A673 (cell line): ENCODE data around the gene NOSIP. TPM values are rescaled to one million over a fixed set of nuclear protein-coding genes. Genes with fewer than 3 reads are reported as not detected.

Experiments
- BruUV-seq: library from RNA; stranded (reverse); fragments of 400-500 nt; replicated peaks from 2 replicates; lab custom pipeline; 2021; lab: Mats Ljungman, UMichigan
- CTCF ChIA-PET: fragments of 300-600 bp; sonication (Branson Sonifier 250); formaldehyde crosslinking; loops from one replicate; lab custom pipeline; 2022; ENCODE audit warnings: antibody characterized with exemption; lab: Charles Lee
- POLR2A ChIA-PET: fragments of 300-600 bp; sonication (Branson Sonifier 250); formaldehyde crosslinking; loops from one replicate; lab custom pipeline; 2022; ENCODE audit warnings: antibody characterized with exemption; ENCODE audit not compliant: low non-redundant PET; lab: Charles Lee
- DNase-seq: peaks from one replicate; pipeline ENCODE4 v3.0.0-alpha.2; 2015; ENCODE audit warnings: low spot score
- H3K27ac ChIP-seq: fragments of 200-600 bp; sonication (generic); 2 replicates; pipeline ENCODE4 v1.5.1; 2016; ENCODE audit warnings: mixed run types, low read depth, mild to moderate bottlenecking, mixed read lengths, antibody characterized with exemption, low read length; ENCODE audit not compliant: poor library complexity, severe bottlenecking
- H3K27me3 ChIP-seq: fragments of 200-600 bp; sonication (generic); replicated peaks from 2 replicates; pipeline ENCODE4 v1.6.1; 2017; ENCODE audit warnings: mixed run types, low read depth, mild to moderate bottlenecking, mixed read lengths, antibody characterized with exemption, low read length; ENCODE audit not compliant: insufficient read depth, poor library complexity
- H3K36me3 ChIP-seq: fragments of 200-600 bp; sonication (generic); 2 replicates; pipeline ENCODE4 v1.6.1; 2016; ENCODE audit warnings: mixed run types, mild to moderate bottlenecking, mixed read lengths, antibody characterized with exemption, low read length; ENCODE audit not compliant: insufficient read depth, poor library complexity, severe bottlenecking
- H3K4me1 ChIP-seq: fragments of 200-600 bp; sonication (generic); 2 replicates; pipeline ENCODE4 v1.6.1; 2017; ENCODE audit warnings: mixed run types, mild to moderate bottlenecking, mixed read lengths, antibody characterized with exemption, low read length; ENCODE audit not compliant: insufficient read depth, poor library complexity, severe bottlenecking
- H3K4me3 ChIP-seq: fragments of 200-600 bp; sonication (generic); 2 replicates; pipeline ENCODE4 v1.5.1; 2016; ENCODE audit warnings: low read depth, mixed run types, mild to moderate bottlenecking, mixed read lengths, low read length; ENCODE audit not compliant: poor library complexity, severe bottlenecking
- H3K9me3 ChIP-seq: fragments of 200-600 bp; sonication (generic); 2 replicates; pipeline ENCODE4 v1.6.1; 2016; ENCODE audit warnings: mixed run types, low read depth, mild to moderate bottlenecking, mixed read lengths, antibody characterized with exemption, low read length; ENCODE audit not compliant: poor library complexity, severe bottlenecking
- CTCF ChIP-seq: fragments of 300-800, 200-600 bp; sonication (generic); conservative IDR thresholded peaks from 2 replicates; pipeline ENCODE4 v1.5.1; 2017; ENCODE audit warnings: low read depth, mild to moderate bottlenecking, antibody characterized with exemption, low read length, moderate library complexity, mixed read lengths
- EZH2 ChIP-seq: fragments of 200-600 bp; sonication (generic); IDR thresholded peaks from 2 replicates; pipeline ENCODE4 v1.6.1; 2017; ENCODE audit warnings: borderline replicate concordance, low read depth, mild to moderate bottlenecking, mixed read lengths, antibody characterized with exemption, low read length; ENCODE audit not compliant: poor library complexity, severe bottlenecking
- intact Hi-C: fragments of 100-400 bp; cut with micrococcal nuclease; formaldehyde crosslinking; loops from one replicate; pipeline ENCODE4 v1.10.0; 2022; ENCODE audit not compliant: unreplicated experiment
- total RNA-seq: library from RNA; stranded (reverse); gene quantifications from 2 replicates; pipeline ENCODE4 v1.2.3, GENCODE V29; 2021

The NOSIP gene
- total RNA-seq, 1 experiment from 2014 or later, result 178 TPM

DNA sequence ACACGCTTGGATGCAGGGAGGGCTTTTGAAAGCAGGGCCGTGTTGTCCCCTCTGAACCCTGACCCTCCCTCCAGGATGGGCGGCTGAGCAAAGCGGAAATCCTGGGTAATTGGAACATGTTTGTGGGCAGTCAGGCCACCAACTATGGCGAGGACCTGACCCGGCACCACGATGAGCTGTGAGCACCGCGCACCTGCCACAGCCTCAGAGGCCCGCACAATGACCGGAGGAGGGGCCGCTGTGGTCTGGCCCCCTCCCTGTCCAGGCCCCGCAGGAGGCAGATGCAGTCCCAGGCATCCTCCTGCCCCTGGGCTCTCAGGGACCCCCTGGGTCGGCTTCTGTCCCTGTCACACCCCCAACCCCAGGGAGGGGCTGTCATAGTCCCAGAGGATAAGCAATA lies 37.3 kb downstream of the NOSIP start:
- CTCF ChIA-PET, result no interaction called here
- Histone ChIP-seq H3K4me1 (peaks cover 4% of the 10 kb centered on the region), H3K9me3 (no peaks in the 10 kb centered on the region), H3K4me3 (no peak overlapping the region), H3K27me3 (no peaks in the 10 kb centered on the region), H3K27ac (no peak overlapping the region), H3K36me3 (peaks cover 47% of the 10 kb centered on the region)
- intact Hi-C loops, result no loop called here
- POLR2A ChIA-PET, result no interaction called here
- TF ChIP-seq CTCF, result no peak
- no peak for TF ChIP-seq EZH2
- DNase-seq, result no peak
- TSS peak; percentile 69 for BruUV-seq

GRCh38 chr19:49542446-49542845 lies 37.9 kb downstream of the NOSIP start:
- intact Hi-C loops, result no loop called here
- POLR2A ChIA-PET, result no interaction called here
- peaks cover 52% of the 10 kb centered on the region for H3K36me3 ChIP-seq
- H3K27me3 ChIP-seq, result no peaks in the 10 kb centered on the region
- no TSS peak for BruUV-seq
- no peaks in the 10 kb centered on the region for H3K9me3 ChIP-seq
- H3K4me1 ChIP-seq, result peaks cover 4% of the 10 kb centered on the region
- CTCF ChIA-PET, result no interaction called here
- DNase-seq, result no peak
- TF ChIP-seq EZH2 (no peak), CTCF (no peak)
- no peak overlapping the region for H3K4me3 ChIP-seq
- no peak overlapping the region for H3K27ac ChIP-seq

DNA sequence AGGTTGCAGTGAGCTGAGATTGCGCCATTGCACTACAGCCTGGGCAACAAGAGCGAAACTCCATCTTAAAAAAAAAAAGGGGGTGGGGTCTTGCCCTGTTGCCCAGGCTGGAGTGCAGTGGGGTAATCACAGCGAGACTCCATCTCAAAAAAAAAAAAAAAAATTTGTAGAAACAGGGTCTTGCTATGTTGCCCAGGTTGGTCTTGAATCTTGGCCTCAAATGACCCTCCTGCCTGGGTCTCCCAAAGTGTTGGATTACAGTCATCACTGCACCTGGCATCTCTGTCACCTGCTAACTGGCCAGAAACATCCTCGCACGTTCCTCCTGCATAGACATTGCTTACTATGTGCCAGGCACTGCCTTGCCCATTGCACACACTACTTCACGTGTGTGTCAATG lies 38.4 kb downstream of the NOSIP start:
- no TSS peak for BruUV-seq
- ChIA-PET POLR2A (no interaction called here), CTCF (no interaction called here)
- Histone ChIP-seq H3K27ac (no peak overlapping the region), H3K9me3 (no peaks in the 10 kb centered on the region), H3K4me1 (no peaks in the 10 kb centered on the region), H3K36me3 (peaks cover 57% of the 10 kb centered on the region), H3K27me3 (no peaks in the 10 kb centered on the region), H3K4me3 (no peak overlapping the region)
- intact Hi-C loops, result no loop called here
- no peak for TF ChIP-seq CTCF
- TF ChIP-seq EZH2, result no peak
- DNase-seq, result no peak
